Diencephalon (tissue), 1 donor: ENCODE data around the gene CLEC3A. TPM values are rescaled to one million over a fixed set of nuclear protein-coding genes. Genes with fewer than 3 reads are reported as not detected.

ENCODE experiments used
- total RNA-seq: library from RNA; depleted of rRNA; stranded (reverse); fragments of >200 nt; gene quantifications from one replicate; pipeline ENCODE4 v1.2.3, GENCODE V29; 2014

The CLEC3A gene
- 0.23 TPM for total RNA-seq

GRCh38 chr16:78022347-78023060 is at the start of gene CLEC3A:
CLEC3A (plus strand) TSS chr16:78022548; CDS start chr16:78022627, 79 bp downstream.

Other genes with a start within 250 kb of the CLEC3A start
- gene VAT1L, start 234.0 kb upstream of the CLEC3A start, total RNA-seq: 89.0 TPM
- 20.8 TPM for gene WWOX, start 77.1 kb downstream of the CLEC3A start, total RNA-seq